Thoracic aorta (tissue), 2 donors: Measurements from ENCODE around the gene MGAT5B. TPM values are rescaled to one million over a fixed set of nuclear protein-coding genes. Genes with fewer than 3 reads are reported as not detected.

ENCODE experiments used
- ATAC-seq: fragments of 150-250 bp; one replicate; pipeline ENCODE4 v1.8.0; 2017; ENCODE audit warnings: low read depth; ENCODE audit not compliant: insufficient number of reproducible peaks, low FRiP score
- DNase-seq: peaks from one replicate; pipeline ENCODE4 v3.0.0-alpha.2; 2020; ENCODE audit warnings: low spot score
- H3K27ac ChIP-seq, 2 donors: fragments of 200-600 bp; sonication (generic); 1 replicate in 1 of 2; 2 replicates in 1 of 2; pipeline ENCODE4 v1.5.1; 2016; ENCODE audit warnings: mild to moderate bottlenecking in 2 of 2, moderate library complexity in 2 of 2
- H3K27me3 ChIP-seq: fragments of 200-600 bp; sonication (generic); replicated peaks from 2 replicates; pipeline ENCODE4 v1.6.0; 2016; ENCODE audit warnings: mild to moderate bottlenecking; ENCODE audit not compliant: insufficient read depth
- H3K36me3 ChIP-seq: fragments of 200-600 bp; sonication (generic); one replicate; pipeline ENCODE4 v1.5.1; 2016
- H3K4me1 ChIP-seq, 2 donors: fragments of 200-600 bp; sonication (generic); 1 replicate in 1 of 2; 2 replicates in 1 of 2; pipeline versions ENCODE4 v1.5.1 to v1.6.0; 2016; ENCODE audit warnings: low read depth in 2 of 2, mild to moderate bottlenecking in 1 of 2; ENCODE audit not compliant: control insufficient read depth in 1 of 2
- H3K4me3 ChIP-seq: fragments of 200-600 bp; sonication (generic); 2 replicates; pipeline ENCODE4 v1.5.1; 2016; ENCODE audit warnings: mild to moderate bottlenecking
- H3K9me3 ChIP-seq: fragments of 200-600 bp; sonication (generic); 2 replicates; pipeline ENCODE4 v1.5.1; 2016
- total RNA-seq, 2 donors: library from RNA; depleted of rRNA; stranded (reverse); fragments of >200 nt; gene quantifications; one replicate each; pipeline versions ENCODE4 v1.1.0 to v1.2.3, GENCODE V29; 2016
- TF ChIP-seq, protein P1 (sequence below): fragments of 200-600 bp; sonication (generic); IDR thresholded peaks from one replicate; pipeline ENCODE4 v1.5.1; 2019; ENCODE audit warnings: antibody characterized with exemption

Gene MGAT5B
- total RNA-seq, 2 donors from 2014 or later: 0.14 TPM; not detected in 1

GRCh38 chr17:76826330-76827068 is 41.7 kb upstream of the MGAT5B start:
- TF ChIP-seq, protein P1, sequence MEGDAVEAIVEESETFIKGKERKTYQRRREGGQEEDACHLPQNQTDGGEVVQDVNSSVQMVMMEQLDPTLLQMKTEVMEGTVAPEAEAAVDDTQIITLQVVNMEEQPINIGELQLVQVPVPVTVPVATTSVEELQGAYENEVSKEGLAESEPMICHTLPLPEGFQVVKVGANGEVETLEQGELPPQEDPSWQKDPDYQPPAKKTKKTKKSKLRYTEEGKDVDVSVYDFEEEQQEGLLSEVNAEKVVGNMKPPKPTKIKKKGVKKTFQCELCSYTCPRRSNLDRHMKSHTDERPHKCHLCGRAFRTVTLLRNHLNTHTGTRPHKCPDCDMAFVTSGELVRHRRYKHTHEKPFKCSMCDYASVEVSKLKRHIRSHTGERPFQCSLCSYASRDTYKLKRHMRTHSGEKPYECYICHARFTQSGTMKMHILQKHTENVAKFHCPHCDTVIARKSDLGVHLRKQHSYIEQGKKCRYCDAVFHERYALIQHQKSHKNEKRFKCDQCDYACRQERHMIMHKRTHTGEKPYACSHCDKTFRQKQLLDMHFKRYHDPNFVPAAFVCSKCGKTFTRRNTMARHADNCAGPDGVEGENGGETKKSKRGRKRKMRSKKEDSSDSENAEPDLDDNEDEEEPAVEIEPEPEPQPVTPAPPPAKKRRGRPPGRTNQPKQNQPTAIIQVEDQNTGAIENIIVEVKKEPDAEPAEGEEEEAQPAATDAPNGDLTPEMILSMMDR: no peak
- ATAC-seq (no peak), DNase-seq (no peak)
- Histone ChIP-seq H3K36me3 (no peaks in the 10 kb centered on the region), H3K9me3 (no peaks in the 10 kb centered on the region), H3K4me3 (no peak overlapping the region), H3K27ac (no peak overlapping the region), H3K27me3 (no peaks in the 10 kb centered on the region), H3K4me1 (no peaks in the 10 kb centered on the region)

- no peak overlapping the region for H3K27ac ChIP-seq
- H3K9me3 ChIP-seq: no peaks in the 10 kb centered on the region
- no peaks in the 10 kb centered on the region for H3K36me3 ChIP-seq
- no peak overlapping the region for H3K4me3 ChIP-seq
- no peaks in the 10 kb centered on the region for H3K27me3 ChIP-seq
- no peaks in the 10 kb centered on the region for H3K4me1 ChIP-seq
- no peak for ATAC-seq
- TF ChIP-seq, protein P1: no peak
- DNase-seq: no peak
Observed at GRCh38 chr17:76827736-76828135, 40.5 kb upstream of the MGAT5B start.

DNA sequence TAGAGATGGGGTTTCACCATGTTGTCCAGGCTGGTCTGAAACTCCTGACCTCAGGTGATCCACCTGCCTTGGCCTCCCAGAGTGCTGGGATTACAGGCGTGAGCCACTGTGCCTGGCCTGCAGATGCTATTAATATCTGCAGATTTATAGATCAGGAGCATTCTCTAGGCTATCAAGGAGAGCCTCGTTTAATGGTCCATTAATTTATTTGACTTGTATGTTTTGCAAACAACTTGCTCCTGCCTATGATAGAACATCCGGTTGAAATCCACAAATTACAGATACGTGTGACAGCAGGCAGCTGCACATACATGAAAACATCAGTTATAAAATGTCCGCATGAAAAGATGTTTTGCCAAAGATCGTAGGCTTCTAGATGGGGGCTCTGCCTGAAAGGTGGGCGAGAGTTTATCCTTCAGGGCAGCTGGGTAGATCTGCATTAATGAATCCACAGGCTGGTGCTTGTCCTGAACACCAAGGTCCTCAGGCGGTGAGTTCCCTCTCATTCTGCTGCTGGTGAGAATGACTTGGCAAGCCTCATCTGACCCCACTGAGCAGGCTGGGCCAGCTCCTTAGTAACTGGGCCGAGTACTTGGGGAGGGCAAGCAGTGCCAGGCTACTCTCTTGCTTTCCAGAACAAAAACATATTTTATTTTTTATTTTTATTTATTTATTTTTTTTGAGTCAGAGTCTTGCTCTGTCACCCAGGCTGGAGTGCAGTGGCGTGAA is 37.1 kb upstream of the MGAT5B start:
- DNase-seq: no peak
- no peak for ATAC-seq
- Histone ChIP-seq H3K4me1 (no peaks in the 10 kb centered on the region), H3K4me3 (no peak overlapping the region), H3K27me3 (no peaks in the 10 kb centered on the region), H3K36me3 (no peaks in the 10 kb centered on the region), H3K9me3 (no peaks in the 10 kb centered on the region), H3K27ac (no peak overlapping the region)
- TF ChIP-seq, protein P1: no peak

GRCh38 chr17:76833034-76833644 is 35.1 kb upstream of the MGAT5B start:
- Histone ChIP-seq H3K4me3 (no peak overlapping the region), H3K27ac (no peak overlapping the region), H3K4me1 (no peaks in the 10 kb centered on the region), H3K27me3 (no peaks in the 10 kb centered on the region), H3K36me3 (no peaks in the 10 kb centered on the region), H3K9me3 (no peaks in the 10 kb centered on the region)
- ATAC-seq (no peak), DNase-seq (no peak)
- TF ChIP-seq, protein P1: no peak

GRCh38 chr17:76833747-76834146 is 34.5 kb upstream of the MGAT5B start:
- H3K36me3 ChIP-seq: no peaks in the 10 kb centered on the region
- H3K27me3 ChIP-seq: no peaks in the 10 kb centered on the region
- no peak for ATAC-seq
- H3K4me1 ChIP-seq: no peaks in the 10 kb centered on the region
- H3K9me3 ChIP-seq: no peaks in the 10 kb centered on the region
- H3K27ac ChIP-seq: no peak overlapping the region
- H3K4me3 ChIP-seq: no peak overlapping the region
- TF ChIP-seq, protein P1: no peak
- no peak for DNase-seq
